ENCODE measurements around the gene SPTBN1. TPM values are rescaled to one million over a fixed set of nuclear protein-coding genes. Genes with fewer than 3 reads are reported as not detected.

The SPTBN1 gene
- total RNA-seq, 4 donors from 2014 or later = 65.0 to 217 (median 85.3) TPM

GRCh38 chr2:54605836-54606235 is 149.7 kb downstream of the SPTBN1 start:
- TF ChIP-seq CTCF (IDR thresholded peaks at IDR 0.05) = no peak
- Histone ChIP-seq H3K9me3 (no peaks in the 10 kb centered on the region), H3K36me3 (no peaks in the 10 kb centered on the region), H3K4me3 (no peak overlapping the region), H3K27ac (peak overlapping the region in 1 of 4 donors; percentile 52), H3K27me3 (no peaks in the 10 kb centered on the region), H3K4me1 (peaks cover 12 to 78% (median 39%) of the 10 kb centered on the region in 3 donors)
- DNase-seq = no peak
- intact Hi-C loops (cut with DNase I) = no loop called here
- 80 to 89% methylated on average over 2 to 3 of the region's 3 CpGs for WGBS, 2 donors

GRCh38 chr2:54606393-54606958 is 150.3 kb downstream of the SPTBN1 start:
- H3K36me3 ChIP-seq = no peaks in the 10 kb centered on the region
- H3K4me1 ChIP-seq = peaks cover 12 to 72% (median 33%) of the 10 kb centered on the region in 3 donors
- H3K4me3 ChIP-seq = no peak overlapping the region
- no peak for TF ChIP-seq CTCF (IDR thresholded peaks at IDR 0.05)
- TF ChIP-seq POLR2A (IDR thresholded peaks at IDR 0.05) = no peak
- 71 to 73% methylated on average over 12 of the region's 12 CpGs for WGBS, 2 donors
- no peak for DNase-seq
- H3K9me3 ChIP-seq = no peaks in the 10 kb centered on the region
- H3K27me3 ChIP-seq = no peaks in the 10 kb centered on the region
- H3K27ac ChIP-seq = peak overlapping the region in 1 of 4 donors; percentile 39
- intact Hi-C loops (cut with DNase I) = no loop called here

GRCh38 chr2:54608224-54608623 is 152.1 kb downstream of the SPTBN1 start:
- Histone ChIP-seq H3K36me3 (peaks cover 0 to 9% (median 0%) of the 10 kb centered on the region in 3 donors), H3K4me3 (no peak overlapping the region), H3K27me3 (no peaks in the 10 kb centered on the region), H3K9me3 (no peaks in the 10 kb centered on the region), H3K4me1 (peaks cover 12 to 58% (median 17%) of the 10 kb centered on the region in 3 donors), H3K27ac (no peak overlapping the region)
- WGBS, 2 donors = 89 to 95% methylated on average over 3 of the region's 3 CpGs
- TF ChIP-seq POLR2A (IDR thresholded peaks at IDR 0.05) (no peak), CTCF (IDR thresholded peaks at IDR 0.05) (no peak)
- intact Hi-C loops (cut with DNase I) = no loop called here
- no peak for DNase-seq

- Histone ChIP-seq H3K9me3 (no peaks in the 10 kb centered on the region), H3K27me3 (no peaks in the 10 kb centered on the region), H3K4me1 (peaks cover 6 to 58% (median 7%) of the 10 kb centered on the region in 3 donors), H3K36me3 (peaks cover 0 to 15% (median 0%) of the 10 kb centered on the region in 3 donors), H3K4me3 (no peak overlapping the region), H3K27ac (no peak overlapping the region)
- intact Hi-C loops (cut with DNase I) = no loop called here
- WGBS, 2 donors = 86 to 89% methylated on average over 5 of the region's 5 CpGs
- no peak for DNase-seq
- TF ChIP-seq CTCF (IDR thresholded peaks at IDR 0.05) (no peak), POLR2A (IDR thresholded peaks at IDR 0.05) (no peak)
Observed at GRCh38 chr2:54609241-54609640, 153.1 kb downstream of the SPTBN1 start.

GRCh38 chr2:54609647-54610046 is 153.5 kb downstream of the SPTBN1 start:
- WGBS, 2 donors = 60 to 64% methylated on average over 3 of the region's 3 CpGs
- H3K4me3 ChIP-seq = no peak overlapping the region
- no peaks in the 10 kb centered on the region for H3K9me3 ChIP-seq
- intact Hi-C loops (cut with DNase I) = no loop called here
- H3K27ac ChIP-seq = no peak overlapping the region
- no peak for DNase-seq
- TF ChIP-seq POLR2A (IDR thresholded peaks at IDR 0.05) (no peak), CTCF (IDR thresholded peaks at IDR 0.05) (no peak)
- peaks cover 3 to 58% (median 6%) of the 10 kb centered on the region in 3 donors for H3K4me1 ChIP-seq
- H3K36me3 ChIP-seq = peaks cover 0 to 19% (median 0%) of the 10 kb centered on the region in 3 donors
- no peaks in the 10 kb centered on the region for H3K27me3 ChIP-seq
